PC-9 (cell line): ENCODE data around the gene PRKAG2. TPM values are rescaled to one million over a fixed set of nuclear protein-coding genes. Genes with fewer than 3 reads are reported as not detected.

Experiments used
- BruUV-seq: library from RNA; stranded (reverse); fragments of 400-500 nt; replicated peaks from 2 replicates; lab custom pipeline; 2021; lab: Mats Ljungman, UMichigan
- CTCF ChIA-PET: fragments of 300-600 bp; sonication (Branson Sonifier 250); formaldehyde crosslinking; loops from one replicate; lab custom pipeline; 2022; ENCODE audit warnings: antibody characterized with exemption; lab: Charles Lee
- POLR2A ChIA-PET: fragments of 300-600 bp; sonication (Branson Sonifier 250); formaldehyde crosslinking; loops from one replicate; lab custom pipeline; 2022; ENCODE audit warnings: antibody characterized with exemption; ENCODE audit not compliant: unreplicated experiment; lab: Charles Lee
- DNase-seq, 2 experiments: peaks; one replicate each; pipeline versions ENCODE4 v3.0.0 to v3.0.0-alpha.2; 2015 to 2022; ENCODE audit warnings: mixed read lengths in 1 of 2
- H2AFZ ChIP-seq: fragments of 200-600 bp; sonication (generic); 2 replicates; pipeline ENCODE4 v1.8.1; 2017; ENCODE audit warnings: antibody characterized with exemption
- H3F3A ChIP-seq: fragments of 200-600 bp; sonication (generic); 2 replicates; pipeline ENCODE4 v1.8.1; 2017; ENCODE audit warnings: antibody characterized with exemption, mild to moderate bottlenecking, low read depth; ENCODE audit not compliant: insufficient read depth
- H3K27ac ChIP-seq: fragments of 200-600 bp; sonication (generic); 2 replicates; pipeline ENCODE4 v1.6.1; 2016; ENCODE audit warnings: mixed run types
- H3K27me3 ChIP-seq: fragments of 200-600 bp; sonication (generic); 2 replicates; pipeline ENCODE4 v1.6.1; 2016; ENCODE audit warnings: low read depth, mixed run types; ENCODE audit not compliant: insufficient read depth
- H3K36me3 ChIP-seq: fragments of 200-600 bp; sonication (generic); 2 replicates; pipeline ENCODE4 v1.6.1; 2016; ENCODE audit warnings: low read depth, mixed run types
- H3K4me1 ChIP-seq: fragments of 200-600 bp; sonication (generic); replicated peaks from 2 replicates; pipeline ENCODE4 v1.6.1; 2016; ENCODE audit warnings: mixed run types; ENCODE audit not compliant: insufficient read depth
- H3K4me2 ChIP-seq: fragments of 200-600 bp; sonication (generic); 2 replicates; pipeline ENCODE4 v1.6.1; 2017; ENCODE audit warnings: mixed run types
- H3K4me3 ChIP-seq: fragments of 200-600 bp; sonication (generic); 2 replicates; pipeline ENCODE4 v1.6.1; 2016; ENCODE audit warnings: mixed run types
- H3K79me2 ChIP-seq: fragments of 200-600 bp; sonication (generic); 2 replicates; pipeline ENCODE4 v1.6.1; 2017; ENCODE audit warnings: low read depth, mixed run types
- H3K9me2 ChIP-seq: fragments of 200-600 bp; sonication (generic); 2 replicates; pipeline ENCODE4 v1.8.1; 2017; ENCODE audit warnings: mild to moderate bottlenecking; ENCODE audit not compliant: insufficient read depth
- H3K9me3 ChIP-seq: fragments of 200-600 bp; sonication (generic); 2 replicates; pipeline ENCODE4 v1.8.1; 2016; ENCODE audit warnings: low read depth; ENCODE audit not compliant: insufficient read depth
- H4K20me1 ChIP-seq: fragments of 200-600 bp; sonication (generic); 2 replicates; pipeline ENCODE4 v1.8.1; 2017; ENCODE audit not compliant: insufficient read depth
- EZH2 ChIP-seq: fragments of 200-600 bp; sonication (generic); IDR thresholded peaks from 2 replicates; pipeline ENCODE4 v1.8.0; 2017; ENCODE audit warnings: antibody characterized with exemption, low read depth
- intact Hi-C: fragments of 100-400 bp; cut with micrococcal nuclease; formaldehyde crosslinking; loops from one replicate; pipeline ENCODE4 v1.10.0; 2022; ENCODE audit not compliant: unreplicated experiment
- total RNA-seq: library from RNA; stranded (reverse); gene quantifications from 2 replicates; pipeline ENCODE4 v1.2.3, GENCODE V29; 2021
- TF ChIP-seq, protein P1 (sequence below): fragments of 200-600 bp; sonication (generic); conservative IDR thresholded peaks from 2 replicates; pipeline ENCODE4 v1.6.1; 2017; ENCODE audit warnings: mixed run types, antibody characterized with exemption, mild to moderate bottlenecking, moderate library complexity

Gene PRKAG2
- total RNA-seq, 1 experiment from 2014 or later = 37.3 TPM

DNA sequence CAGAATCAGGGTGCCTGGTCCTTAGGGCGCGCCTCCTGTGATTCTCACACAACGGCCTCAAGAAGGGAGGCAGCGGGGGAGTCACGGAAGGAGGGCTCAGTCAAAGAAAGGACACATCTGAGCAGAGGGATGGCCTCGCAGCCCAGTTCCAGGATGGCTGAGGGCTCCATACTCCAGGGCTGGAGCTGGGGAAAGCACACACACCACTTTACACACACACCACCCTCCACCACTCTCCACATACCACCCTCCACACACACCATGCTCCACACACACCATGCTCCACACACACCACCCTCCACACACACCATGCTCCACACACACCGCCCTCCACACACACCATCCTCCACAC, 22.2 kb downstream of the PRKAG2 start:
- ChIA-PET POLR2A (no interaction called here), CTCF (no interaction called here)
- intact Hi-C loops = no loop called here

DNA sequence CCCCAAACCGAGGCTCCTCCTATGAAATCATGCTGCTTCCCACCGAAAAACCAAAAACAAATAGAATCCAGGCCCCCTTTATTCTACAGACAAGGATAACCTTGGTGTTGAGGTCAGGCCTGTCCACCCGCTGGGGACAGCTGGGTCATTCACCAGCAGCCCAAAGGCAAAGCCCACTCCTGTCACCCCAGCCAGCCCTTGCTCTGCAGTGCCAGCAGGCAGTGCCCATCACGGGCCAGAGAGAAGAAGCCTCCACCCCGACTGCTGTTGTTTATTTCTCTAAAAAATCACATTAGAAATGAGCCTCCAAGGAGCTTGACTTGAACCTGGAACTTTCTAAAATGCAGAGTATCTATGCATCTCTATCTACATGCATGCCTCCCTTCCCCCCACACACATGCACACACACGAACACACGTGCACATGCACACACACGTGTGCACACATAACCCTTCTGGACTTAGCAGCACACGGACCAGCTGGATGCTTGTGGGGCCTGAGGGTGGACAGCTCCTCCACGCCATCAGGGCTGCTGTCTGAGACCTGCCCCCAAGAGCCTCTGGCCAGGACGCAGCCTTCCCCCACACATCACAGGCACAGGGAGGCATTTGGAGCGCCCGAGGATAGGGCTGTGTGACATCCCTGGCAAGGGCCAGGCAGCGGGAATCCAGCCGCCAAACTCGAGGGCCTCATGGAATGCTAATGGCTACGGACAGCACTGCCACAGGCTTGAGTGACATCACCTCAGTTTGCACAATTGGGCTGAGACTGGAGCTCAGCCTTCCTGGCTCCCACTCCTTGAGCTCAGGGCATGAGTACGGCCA, 22.8 kb downstream of the PRKAG2 start:
- ChIA-PET CTCF (no interaction called here), POLR2A (no interaction called here)
- Histone ChIP-seq H3K4me1 (peaks cover 17% of the 10 kb centered on the region), H3K9me3 (no peaks in the 10 kb centered on the region), H4K20me1 (no peaks in the 10 kb centered on the region), H3K27me3 (peaks cover 7% of the 10 kb centered on the region; the same call in 1 of the 2 replicates), H3K79me2 (no peaks in the 10 kb centered on the region), H3K4me3 (no peak overlapping the region), H3K4me2 (no peak overlapping the region), H2AFZ (no peak overlapping the region), H3F3A (0 out of 2 replicates have a peak, but pooled peaks cover 6% of the 10 kb centered on the region), H3K36me3 (no peaks in the 10 kb centered on the region), H3K9me2 (no peaks in the 10 kb centered on the region), H3K27ac (no peak overlapping the region)
- BruUV-seq = no TSS peak
- intact Hi-C loops = no loop called here
- TF ChIP-seq EZH2 = no peak
- TF ChIP-seq, protein P1, sequence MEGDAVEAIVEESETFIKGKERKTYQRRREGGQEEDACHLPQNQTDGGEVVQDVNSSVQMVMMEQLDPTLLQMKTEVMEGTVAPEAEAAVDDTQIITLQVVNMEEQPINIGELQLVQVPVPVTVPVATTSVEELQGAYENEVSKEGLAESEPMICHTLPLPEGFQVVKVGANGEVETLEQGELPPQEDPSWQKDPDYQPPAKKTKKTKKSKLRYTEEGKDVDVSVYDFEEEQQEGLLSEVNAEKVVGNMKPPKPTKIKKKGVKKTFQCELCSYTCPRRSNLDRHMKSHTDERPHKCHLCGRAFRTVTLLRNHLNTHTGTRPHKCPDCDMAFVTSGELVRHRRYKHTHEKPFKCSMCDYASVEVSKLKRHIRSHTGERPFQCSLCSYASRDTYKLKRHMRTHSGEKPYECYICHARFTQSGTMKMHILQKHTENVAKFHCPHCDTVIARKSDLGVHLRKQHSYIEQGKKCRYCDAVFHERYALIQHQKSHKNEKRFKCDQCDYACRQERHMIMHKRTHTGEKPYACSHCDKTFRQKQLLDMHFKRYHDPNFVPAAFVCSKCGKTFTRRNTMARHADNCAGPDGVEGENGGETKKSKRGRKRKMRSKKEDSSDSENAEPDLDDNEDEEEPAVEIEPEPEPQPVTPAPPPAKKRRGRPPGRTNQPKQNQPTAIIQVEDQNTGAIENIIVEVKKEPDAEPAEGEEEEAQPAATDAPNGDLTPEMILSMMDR = no peak
- peak in 1 of 2 experiments; percentile 16 for DNase-seq

More for the DNA sequence above, 22.2 kb downstream of the PRKAG2 start:
- H3K9me2 ChIP-seq = no peaks in the 10 kb centered on the region
- TF ChIP-seq, protein P1 = no peak
- TF ChIP-seq EZH2 = no peak
- DNase-seq = no peak
- H3K79me2 ChIP-seq = no peaks in the 10 kb centered on the region
- no peak overlapping the region for H3K4me3 ChIP-seq
- H3K4me2 ChIP-seq = no peak overlapping the region
- peaks cover 17% of the 10 kb centered on the region for H3K4me1 ChIP-seq
- no peaks in the 10 kb centered on the region for H4K20me1 ChIP-seq
- H3F3A ChIP-seq = 0 out of 2 replicates have a peak, but pooled peaks cover 6% of the 10 kb centered on the region
- H3K27me3 ChIP-seq = peaks cover 7% of the 10 kb centered on the region; the same call in 1 of the 2 replicates
- H3K27ac ChIP-seq = no peak overlapping the region
- no TSS peak for BruUV-seq
- no peaks in the 10 kb centered on the region for H3K36me3 ChIP-seq
- H3K9me3 ChIP-seq = no peaks in the 10 kb centered on the region
- no peak overlapping the region for H2AFZ ChIP-seq

DNA sequence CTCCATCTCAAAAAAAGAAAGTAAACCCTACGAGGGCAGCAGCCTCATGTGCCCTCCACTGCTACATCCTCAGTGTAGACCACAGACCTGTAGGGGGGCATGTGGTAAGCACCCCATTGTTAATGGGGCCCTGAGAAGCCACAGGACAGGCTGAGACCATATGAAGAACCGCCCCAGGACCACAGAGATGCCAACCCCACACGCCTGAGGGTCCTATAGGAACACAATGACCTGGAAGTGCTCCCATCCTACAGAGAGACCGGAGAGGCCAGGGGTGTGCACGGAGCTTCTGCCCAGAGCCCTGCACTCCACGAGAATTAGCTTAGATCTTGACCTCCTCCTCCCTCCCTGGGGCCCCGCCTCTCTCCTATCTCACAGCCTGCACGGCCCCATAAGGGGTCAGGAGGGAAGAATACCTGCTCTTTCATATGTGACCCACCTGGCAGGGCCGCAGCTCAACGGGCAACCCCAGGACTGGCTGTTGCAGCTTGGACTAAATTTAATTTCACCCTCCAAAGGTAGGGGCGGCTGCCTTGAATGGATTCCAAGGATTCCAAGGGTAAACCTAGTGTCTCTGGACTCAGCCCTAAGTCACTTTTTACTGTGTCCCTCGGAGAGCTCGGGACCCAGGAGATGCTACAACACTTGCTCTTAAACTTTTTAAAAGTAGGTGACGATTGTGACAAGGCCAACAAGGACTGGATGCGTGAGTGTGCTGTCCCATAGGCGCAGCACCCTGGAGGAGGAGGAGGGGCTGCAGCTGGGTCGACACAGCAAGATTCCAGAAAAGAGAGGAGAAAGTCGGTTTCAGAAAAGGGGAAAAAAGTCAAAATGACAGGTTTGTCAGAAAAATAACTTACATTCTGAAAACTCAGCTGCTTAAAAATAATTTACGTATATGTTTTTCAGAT, 24.2 kb downstream of the PRKAG2 start:
- H3K4me1 ChIP-seq = peaks cover 17% of the 10 kb centered on the region
- H3K4me2 ChIP-seq = no peak overlapping the region
- 0 out of 2 replicates have a peak, but pooled peaks cover 6% of the 10 kb centered on the region for H3F3A ChIP-seq
- no peaks in the 10 kb centered on the region for H3K79me2 ChIP-seq
- H3K4me3 ChIP-seq = no peak overlapping the region
- H4K20me1 ChIP-seq = no peaks in the 10 kb centered on the region
- intact Hi-C loops = no loop called here
- H3K9me2 ChIP-seq = no peaks in the 10 kb centered on the region
- ChIA-PET POLR2A (no interaction called here), CTCF (no interaction called here)
- no peaks in the 10 kb centered on the region for H3K9me3 ChIP-seq
- peaks cover 7% of the 10 kb centered on the region; the same call in 1 of the 2 replicates for H3K27me3 ChIP-seq
- TF ChIP-seq, protein P1 = no peak
- TF ChIP-seq EZH2 = no peak
- H2AFZ ChIP-seq = no peak overlapping the region
- H3K36me3 ChIP-seq = no peaks in the 10 kb centered on the region
- no peak for DNase-seq
- H3K27ac ChIP-seq = no peak overlapping the region
- BruUV-seq = no TSS peak
